Prostate gland (tissue), 2 donors: ENCODE measurements around the gene ARID4A. TPM values are rescaled to one million over a fixed set of nuclear protein-coding genes. Genes with fewer than 3 reads are reported as not detected.

Experiments
- DNase-seq: peaks from one replicate; pipeline ENCODE4 v3.0.0-alpha.2; 2019; ENCODE audit warnings: low spot score
- H3K27ac ChIP-seq, 2 donors: fragments of 200-600 bp; sonication (generic); 2 replicates each; pipeline ENCODE4 v1.5.1; 2017 to 2019
- H3K27me3 ChIP-seq: fragments of 200-600 bp; sonication (generic); replicated peaks from 2 replicates; pipeline ENCODE4 v1.5.1; 2019; ENCODE audit not compliant: insufficient read depth
- H3K36me3 ChIP-seq, 2 donors: fragments of 200-600 bp; sonication (generic); 1 replicate in 1 of 2; 2 replicates in 1 of 2; pipeline versions ENCODE4 v1.5.1 to v1.8.1; 2017 to 2019
- H3K4me1 ChIP-seq: fragments of 200-600 bp; sonication (generic); replicated peaks from 2 replicates; pipeline ENCODE4 v1.5.1; 2019
- H3K4me3 ChIP-seq, 2 donors: fragments of 200-600 bp; sonication (generic); 2 replicates each; pipeline ENCODE4 v1.5.1; 2017 to 2019
- H3K9me3 ChIP-seq: fragments of 200-600 bp; sonication (generic); 2 replicates; pipeline ENCODE4 v1.5.1; 2017
- POLR2A ChIP-seq: fragments of 450-650 bp; IDR thresholded peaks from one replicate; pipeline ENCODE4 v1.6.1; 2016; ENCODE audit warnings: antibody characterized with exemption, mild to moderate bottlenecking
- POLR2AphosphoS5 ChIP-seq: sonication (generic); formaldehyde crosslinking; IDR thresholded peaks from one replicate; pipeline ENCODE4 v1.6.1; 2017; ENCODE audit warnings: antibody characterized with exemption
- WGBS: methylation state at CpG from one replicate; pipeline ENCODE4 v1.1.5; 2018; 5-methylcytosine and 5-hydroxymethylcytosine counted together
- intact Hi-C: fragments of 100-400 bp; cut with DNase I; formaldehyde crosslinking; loops from one replicate; pipeline ENCODE4 v1.14.2; 2022
- total RNA-seq, 2 donors: library from RNA; depleted of rRNA; stranded (reverse); fragments of >200 nt; gene quantifications; one replicate each; pipeline ENCODE4 v1.1.0, GENCODE V29; 2016
- TF ChIP-seq, protein P1 (sequence below), 4 experiments: fragments of 200-600 bp in 2 of 4; fragments of 450-650 bp in 2 of 4; sonication (generic) in 2 of 4; IDR thresholded peaks; 1 replicate in 3 of 4; 2 replicates in 1 of 4; pipeline ENCODE4 v1.5.1; 2016 to 2019; ENCODE audit warnings: antibody characterized with exemption in 4 of 4, mild to moderate bottlenecking in 2 of 4, moderate library complexity in 2 of 4

The ARID4A gene
- total RNA-seq, 2 donors from 2014 or later = 10.0 to 14.8 TPM

DNA sequence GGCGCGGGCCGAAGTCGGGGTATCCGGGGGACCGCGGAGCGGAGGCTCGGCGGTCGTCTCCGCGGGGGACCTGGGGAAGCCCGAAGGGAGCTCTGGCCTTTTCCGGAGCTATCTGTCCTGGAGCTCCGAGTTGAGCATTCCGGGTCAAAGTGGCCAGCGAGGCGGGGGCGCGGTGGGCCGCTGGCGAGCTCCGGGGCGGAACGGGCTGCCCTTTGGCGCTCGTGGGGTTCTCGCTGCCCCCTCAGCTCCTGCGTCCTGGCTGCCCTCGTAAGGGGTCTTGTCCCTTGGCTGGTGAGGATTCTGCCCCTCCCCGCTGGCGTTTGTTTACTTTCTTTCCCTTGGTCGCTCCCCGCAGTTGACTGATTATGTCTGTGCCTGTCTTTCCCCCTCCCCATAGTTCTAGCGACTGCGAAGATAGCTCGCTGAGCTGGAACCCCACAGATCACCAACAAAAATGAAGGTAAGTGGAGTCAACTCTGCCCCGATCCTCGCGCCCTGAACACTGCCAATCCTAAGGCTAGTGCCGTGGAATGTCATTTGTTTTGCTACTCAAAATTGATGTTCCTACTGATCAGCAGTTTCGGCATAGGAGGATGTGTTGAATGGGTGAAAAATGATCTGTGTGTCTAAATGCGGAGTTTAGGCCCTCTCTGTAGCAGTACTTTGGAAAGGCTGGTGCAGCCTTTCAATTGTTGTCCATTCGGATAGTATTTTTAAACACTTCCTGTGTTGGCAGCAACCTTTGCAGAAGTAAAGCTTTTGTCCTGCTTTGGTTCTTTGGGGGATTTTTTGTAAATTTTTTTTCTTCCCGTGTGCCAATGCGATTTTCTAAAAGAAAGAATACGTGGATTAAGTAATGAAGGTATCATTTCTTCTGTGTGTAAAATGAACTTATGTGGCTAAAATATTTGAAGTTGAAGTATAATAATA, 1.3 kb downstream of the ARID4A start:
- Histone ChIP-seq H3K27ac (peak overlapping the region; percentile 88 to 91), H3K4me3 (peak overlapping the region; percentile 82 to 97), H3K4me1 (no peaks in the 10 kb centered on the region), H3K9me3 (no peaks in the 10 kb centered on the region), H3K27me3 (no peaks in the 10 kb centered on the region), H3K36me3 (no peaks in the 10 kb centered on the region)
- TF ChIP-seq POLR2AphosphoS5 = peak; percentile 27
- TF ChIP-seq, protein P1, sequence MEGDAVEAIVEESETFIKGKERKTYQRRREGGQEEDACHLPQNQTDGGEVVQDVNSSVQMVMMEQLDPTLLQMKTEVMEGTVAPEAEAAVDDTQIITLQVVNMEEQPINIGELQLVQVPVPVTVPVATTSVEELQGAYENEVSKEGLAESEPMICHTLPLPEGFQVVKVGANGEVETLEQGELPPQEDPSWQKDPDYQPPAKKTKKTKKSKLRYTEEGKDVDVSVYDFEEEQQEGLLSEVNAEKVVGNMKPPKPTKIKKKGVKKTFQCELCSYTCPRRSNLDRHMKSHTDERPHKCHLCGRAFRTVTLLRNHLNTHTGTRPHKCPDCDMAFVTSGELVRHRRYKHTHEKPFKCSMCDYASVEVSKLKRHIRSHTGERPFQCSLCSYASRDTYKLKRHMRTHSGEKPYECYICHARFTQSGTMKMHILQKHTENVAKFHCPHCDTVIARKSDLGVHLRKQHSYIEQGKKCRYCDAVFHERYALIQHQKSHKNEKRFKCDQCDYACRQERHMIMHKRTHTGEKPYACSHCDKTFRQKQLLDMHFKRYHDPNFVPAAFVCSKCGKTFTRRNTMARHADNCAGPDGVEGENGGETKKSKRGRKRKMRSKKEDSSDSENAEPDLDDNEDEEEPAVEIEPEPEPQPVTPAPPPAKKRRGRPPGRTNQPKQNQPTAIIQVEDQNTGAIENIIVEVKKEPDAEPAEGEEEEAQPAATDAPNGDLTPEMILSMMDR (IDR thresholded peaks at IDR 0.05) = no peak
- intact Hi-C loops = loop anchor here (5.0 kb wide), 1 partner anchor 52 kb away; no protein-coding TSS in a partner anchor
- WGBS = under 1% methylated on average over 48 of the region's 48 CpGs
- DNase-seq = peak; percentile 28

DNA sequence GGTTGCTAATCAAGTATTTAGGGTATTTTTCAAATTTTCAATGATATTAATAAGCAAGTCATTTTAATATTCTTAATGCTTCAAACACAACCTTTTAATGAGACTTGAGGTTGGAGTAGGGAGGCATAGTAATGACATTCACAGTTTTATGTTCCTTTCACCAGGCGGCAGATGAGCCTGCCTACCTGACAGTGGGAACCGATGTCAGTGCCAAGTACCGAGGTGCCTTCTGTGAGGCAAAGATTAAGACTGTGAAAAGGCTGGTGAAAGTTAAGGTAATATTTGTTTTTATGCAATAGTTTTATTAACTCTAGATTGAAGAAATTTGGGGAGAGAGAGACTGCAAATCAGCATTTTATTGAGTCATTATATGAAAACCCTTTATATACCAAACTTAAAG, 3.1 kb downstream of the ARID4A start:
- Histone ChIP-seq H3K27ac (no peak overlapping the region), H3K4me1 (no peaks in the 10 kb centered on the region), H3K9me3 (no peaks in the 10 kb centered on the region), H3K4me3 (no peak overlapping the region), H3K27me3 (no peaks in the 10 kb centered on the region), H3K36me3 (no peaks in the 10 kb centered on the region)
- no peak for DNase-seq
- no peak for TF ChIP-seq POLR2A
- intact Hi-C loops = no loop called here
- WGBS = 84% methylated on average over 3 of the region's 3 CpGs

DNA sequence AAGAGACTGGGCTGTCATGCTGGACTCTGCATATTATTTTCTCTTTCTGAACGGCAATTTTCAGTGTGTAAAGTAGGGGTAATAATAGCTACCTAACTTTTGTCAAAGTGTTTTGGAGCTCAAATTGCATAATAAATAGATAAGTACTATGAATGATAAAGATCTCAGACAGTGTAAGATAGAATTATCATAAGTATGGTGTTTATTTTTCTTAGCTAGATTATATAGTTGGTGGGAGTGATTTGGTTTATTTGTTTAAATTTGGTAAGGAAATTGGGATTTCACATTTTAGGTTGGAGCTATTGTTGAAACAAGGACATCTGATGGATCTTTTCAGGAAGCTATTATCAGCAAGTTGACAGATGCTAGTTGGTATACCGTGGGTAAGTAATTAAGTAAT, 7.4 kb downstream of the ARID4A start:
- WGBS = 69% methylated on average over 2 of the region's 2 CpGs
- no peaks in the 10 kb centered on the region for H3K9me3 ChIP-seq
- H3K4me1 ChIP-seq = no peaks in the 10 kb centered on the region
- intact Hi-C loops = no loop called here
- H3K4me3 ChIP-seq = no peak overlapping the region
- DNase-seq = no peak
- H3K36me3 ChIP-seq = no peaks in the 10 kb centered on the region
- TF ChIP-seq, protein P1 (IDR thresholded peaks at IDR 0.05) = no peak
- TF ChIP-seq POLR2AphosphoS5 = no peak
- no peak for TF ChIP-seq POLR2A
- H3K27me3 ChIP-seq = no peaks in the 10 kb centered on the region
- H3K27ac ChIP-seq = no peak overlapping the region

DNA sequence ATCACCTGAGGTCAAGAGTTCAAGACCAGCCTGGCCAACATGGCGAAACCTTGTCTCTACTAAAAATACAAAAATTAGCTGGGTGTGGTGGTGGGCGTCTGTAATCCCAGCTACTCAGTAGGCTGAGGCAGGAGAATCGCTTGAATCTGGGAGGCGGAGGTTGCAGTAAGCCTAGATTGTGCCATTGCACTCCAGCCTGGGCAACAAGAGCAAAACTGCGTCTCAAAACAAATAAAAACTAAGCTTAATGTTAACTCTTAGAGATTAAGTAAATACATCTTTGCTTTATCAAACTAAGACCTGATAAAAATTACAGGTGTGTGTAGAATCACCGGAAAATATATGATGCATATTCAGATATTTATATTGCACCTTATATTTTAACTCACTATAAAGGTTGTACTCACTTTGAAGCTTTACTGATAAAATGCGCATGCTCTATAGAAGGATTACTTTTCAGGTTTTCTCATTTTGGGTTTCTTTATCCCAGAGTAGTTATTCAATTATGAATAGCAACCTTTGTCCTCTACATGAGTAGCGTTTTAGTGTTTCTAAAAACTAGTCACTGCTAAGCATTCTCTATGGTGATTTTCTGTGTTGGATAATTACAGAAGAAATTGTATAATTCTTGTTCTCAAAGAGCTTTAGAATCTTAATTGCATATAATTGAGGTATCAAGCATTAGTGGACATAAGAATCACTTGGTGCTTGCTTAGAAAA, 9.4 kb downstream of the ARID4A start:
- Histone ChIP-seq H3K4me1 (no peaks in the 10 kb centered on the region), H3K27ac (no peak overlapping the region), H3K27me3 (no peaks in the 10 kb centered on the region), H3K9me3 (no peaks in the 10 kb centered on the region), H3K4me3 (no peak overlapping the region), H3K36me3 (no peaks in the 10 kb centered on the region)
- WGBS = 84% methylated on average over 8 of the region's 8 CpGs
- no peak for TF ChIP-seq POLR2A
- TF ChIP-seq, protein P1 (IDR thresholded peaks at IDR 0.05) = no peak
- no peak for TF ChIP-seq POLR2AphosphoS5
- no peak for DNase-seq
- intact Hi-C loops = no loop called here

DNA sequence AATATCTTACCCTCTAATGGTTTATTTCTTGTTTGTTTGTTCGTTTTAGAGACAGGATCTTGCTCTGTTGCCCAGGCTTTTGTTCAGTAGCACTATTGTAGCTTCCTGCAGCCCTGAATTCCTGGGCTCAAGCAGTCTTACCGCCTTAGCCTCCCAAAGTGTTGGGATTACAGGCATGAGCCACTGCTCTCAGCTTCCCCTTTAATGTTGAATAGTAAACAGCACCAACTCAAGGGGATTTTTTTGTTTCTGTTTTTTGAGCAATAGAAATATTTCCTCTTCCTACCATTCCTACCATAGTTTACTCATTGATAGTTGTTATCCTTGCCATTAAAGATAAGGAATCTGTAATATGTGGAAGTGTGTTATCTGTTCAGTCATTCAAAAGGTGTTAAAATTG, 10.7 kb downstream of the ARID4A start:
- Histone ChIP-seq H3K27ac (no peak overlapping the region), H3K36me3 (no peaks in the 10 kb centered on the region), H3K4me3 (no peak overlapping the region), H3K27me3 (no peaks in the 10 kb centered on the region), H3K4me1 (no peaks in the 10 kb centered on the region), H3K9me3 (no peaks in the 10 kb centered on the region)
- intact Hi-C loops = no loop called here
- 94% methylated on average over 2 of the region's 2 CpGs for whole genome bisulfite sequencing
- TF ChIP-seq POLR2A = no peak
- TF ChIP-seq, protein P1 (IDR thresholded peaks at IDR 0.05) = no peak
- no peak for TF ChIP-seq POLR2AphosphoS5
- no peak for DNase-seq
